Left cardiac atrium (tissue), 4 donors: ENCODE results near the gene PANK4. TPM values are rescaled to one million over a fixed set of nuclear protein-coding genes. Genes with fewer than 3 reads are reported as not detected.

Experiments
- ATAC-seq, 2 donors: fragments of 200-7000 bp; cut with Tn5 transposase; one replicate each; pipeline ENCODE4 v1.9.1; 2020; ENCODE audit warnings: mild to moderate bottlenecking in 2 of 2, moderate library complexity in 2 of 2
- DNase-seq: peaks from one replicate; pipeline ENCODE4 v3.0.0-alpha.2; 2020
- intact Hi-C, 2 donors: fragments of 100-400 bp; cut with DNase I; formaldehyde crosslinking; loops; one replicate each; pipeline versions ENCODE4 v1.14.1 to v1.15.1; 2022 to 2023
- total RNA-seq, 2 donors: library from RNA; stranded (reverse); fragmentation: NEBNext Ultra II Directional; extraction: Animal tissue kit (Norgen Biotek cat#: 25700); gene quantifications; one replicate each; pipeline ENCODE4 v1.2.1, GENCODE V29; 2021
- donor health status: DM: no; HTN: yes; CAD: no.
- donor health status: DM: no; HTN: yes; CAD: no; lungs with severe emphysema.
- donor health status: DM: yes; HTN: yes; CAD: no.
- donor health status: Dilated cardiomyopathy.

Gene PANK4
- total RNA-seq, 2 donors from 2014 or later, result 37.5 to 40.6 TPM

GRCh38 chr1:2458687-2459086 is 67.7 kb downstream of the PANK4 start:
- ATAC-seq (no peak), DNase-seq (no peak)
- intact Hi-C loops, result no loop called here

Other genes starting within 250 kb of the PANK4 start
- 1 to 10 TPM; 3.7 to 4.9 TPM for gene MORN1, start 135.0 kb downstream of the PANK4 start, total RNA-seq
- gene RER1, start 134.8 kb downstream of the PANK4 start, total RNA-seq, result 100 to 1,000 TPM in 1 of 2 donors, 10 to 100 TPM in 1; 96.2 to 105 TPM
- gene PEX10, start 114.0 kb downstream of the PANK4 start, total RNA-seq, result 10 to 100 TPM; 12.3 to 14.5 TPM
- gene PLCH2, start 50.3 kb downstream of the PANK4 start, total RNA-seq, result under 1 TPM; 0.13 to 0.74 TPM
- gene HES5, start 3.7 kb upstream of the PANK4 start, total RNA-seq, result under 1 TPM; 0.91 to 0.99 TPM
- 10 to 100 TPM; 21.6 to 22.6 TPM for gene TNFRSF14, start 29.8 kb upstream of the PANK4 start, total RNA-seq
- 10 to 100 TPM; 10.8 to 14.1 TPM for gene PRXL2B, start 60.2 kb upstream of the PANK4 start, total RNA-seq
- under 1 TPM; 0.47 to 0.68 TPM for gene MMEL1, start 106.4 kb upstream of the PANK4 start, total RNA-seq